Stimulated activated CD8-positive, alpha-beta memory T cell treated with anti-CD3 and anti-CD28 coated beads, Interleukin-4, amount 100 ng/mL, for 24 hours (primary cell): Measurements from ENCODE around the gene ARHGAP15.

Experiments
- DNase-seq: peaks from one replicate; pipeline ENCODE4 v3.0.0-alpha.2; 2020; ENCODE audit warnings: low read depth

ARHGAP15 gene

GRCh38 chr2:143169105-143169504 is 39.9 kb downstream of the ARHGAP15 start:
- no peak for DNase-seq

DNA sequence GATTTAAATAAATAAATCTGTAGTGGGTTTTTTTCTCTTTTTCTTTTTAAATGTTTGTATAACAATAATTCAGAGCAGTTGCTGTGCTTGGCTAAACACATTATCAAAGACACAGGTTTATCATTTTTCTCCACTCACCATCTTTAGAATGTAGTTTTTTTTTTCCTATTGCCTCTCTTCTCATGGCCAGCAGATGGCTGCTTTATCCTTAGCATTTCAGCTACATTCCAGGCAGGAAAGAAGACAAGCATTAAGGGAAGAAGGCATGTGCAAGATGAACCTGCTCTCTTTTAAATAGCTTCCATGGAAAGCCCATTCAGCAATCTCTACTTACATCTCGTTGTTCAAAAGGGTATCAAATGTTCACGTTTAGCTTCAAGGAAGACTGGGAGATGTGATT is 42.6 kb downstream of the ARHGAP15 start:
- no peak for DNase-seq

DNA sequence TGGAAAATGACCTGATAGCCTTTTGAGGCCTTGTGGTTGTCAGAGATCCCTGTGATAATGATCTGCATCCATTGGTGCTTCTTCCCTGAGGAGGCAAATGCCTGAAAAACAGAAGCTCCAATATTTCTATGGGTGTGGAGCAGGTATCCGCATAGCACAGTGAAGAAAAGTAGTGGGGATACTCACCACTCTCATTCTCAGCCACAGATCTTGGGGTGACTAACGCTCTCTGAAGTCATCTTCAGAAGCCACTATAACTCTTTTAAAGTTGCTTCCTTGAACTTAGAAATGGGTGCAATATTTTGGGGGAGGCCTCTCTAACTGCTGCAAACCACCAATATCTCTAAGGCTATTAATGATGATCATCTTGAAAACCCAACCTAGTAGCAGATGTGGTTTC is 46.2 kb downstream of the ARHGAP15 start:
- no peak for DNase-seq

- DNase-seq, result no peak
These were observed 47.4 kb downstream of the ARHGAP15 start for GRCh38 chr2:143176606-143177005.

- DNase-seq, result no peak
These were observed 48.0 kb downstream of the ARHGAP15 start for GRCh38 chr2:143177096-143177786.

DNA sequence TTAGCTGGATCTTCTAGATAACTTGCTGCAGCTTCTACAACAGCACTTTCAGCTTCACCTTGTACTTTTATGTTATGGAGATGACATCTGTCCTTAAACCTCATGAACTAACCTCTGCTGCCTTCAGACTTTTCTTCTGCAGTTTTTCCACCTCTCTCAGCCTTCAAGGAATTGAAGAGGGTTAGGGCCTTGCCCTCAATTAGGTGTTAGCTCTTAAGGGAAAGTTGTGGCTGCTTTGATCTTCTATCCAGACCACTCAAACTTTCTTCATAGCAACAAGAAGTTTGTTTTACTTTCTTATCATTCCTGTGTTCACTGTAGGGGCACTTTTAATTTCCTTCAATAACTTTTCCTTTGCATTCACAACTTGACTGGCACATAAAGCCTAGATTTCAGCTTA is 52.3 kb downstream of the ARHGAP15 start:
- DNase-seq, result no peak

- no peak for DNase-seq
These were observed 53.4 kb downstream of the ARHGAP15 start for GRCh38 chr2:143182649-143183048.

- DNase-seq, result no peak
These were observed 54.7 kb downstream of the ARHGAP15 start for GRCh38 chr2:143183804-143184463.

DNA sequence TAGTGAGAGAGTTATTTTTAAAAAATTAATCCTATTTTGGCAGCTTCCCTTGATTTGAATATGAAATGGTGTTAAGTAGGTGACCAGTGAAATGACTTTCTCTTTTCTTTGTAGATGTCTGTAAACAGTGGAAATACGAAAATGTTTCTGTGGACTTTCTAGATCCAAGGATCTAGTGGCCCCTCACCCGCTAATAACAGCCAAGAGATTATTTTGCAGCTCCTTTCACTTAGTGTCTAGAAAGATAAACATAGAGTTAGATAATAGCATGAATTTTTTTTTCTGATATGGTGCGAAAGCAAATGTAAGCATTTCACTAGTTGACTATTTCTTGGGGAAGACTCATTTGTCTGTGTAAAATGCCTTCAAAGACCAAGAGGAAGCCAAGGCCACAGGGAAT is 57.7 kb downstream of the ARHGAP15 start:
- DNase-seq, result no peak

GRCh38 chr2:143190431-143190830 is 61.2 kb downstream of the ARHGAP15 start:
- no peak for DNase-seq

GRCh38 chr2:143192106-143192505 is 62.9 kb downstream of the ARHGAP15 start:
- no peak for DNase-seq

- DNase-seq, result no peak
These were observed 63.5 kb downstream of the ARHGAP15 start for GRCh38 chr2:143192716-143193115.

GRCh38 chr2:143193121-143193520 is 63.9 kb downstream of the ARHGAP15 start:
- DNase-seq, result no peak

GRCh38 chr2:143195511-143195910 is 66.3 kb downstream of the ARHGAP15 start:
- DNase-seq, result no peak

DNA sequence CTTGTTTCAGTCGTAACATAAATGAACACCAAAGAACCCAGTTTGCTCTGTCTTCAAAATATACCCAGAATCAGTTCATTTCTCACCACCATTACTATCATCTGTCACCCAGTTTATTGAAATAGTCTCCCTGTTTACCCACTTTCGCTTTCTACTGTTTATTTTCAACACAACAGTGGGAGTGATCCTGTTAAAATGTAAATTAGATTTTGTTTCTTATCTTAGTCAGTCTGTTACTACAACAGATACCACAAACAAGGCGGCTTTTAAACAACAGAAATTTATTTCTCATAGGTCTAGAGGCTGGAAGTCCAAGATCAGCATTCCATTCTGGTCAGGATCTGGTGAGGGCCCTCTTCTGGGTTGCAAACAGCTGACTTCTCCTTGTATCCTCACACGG is 74.8 kb downstream of the ARHGAP15 start:
- DNase-seq, result no peak

GRCh38 chr2:143205106-143205764 is 76.0 kb downstream of the ARHGAP15 start:
- DNase-seq, result no peak

DNA sequence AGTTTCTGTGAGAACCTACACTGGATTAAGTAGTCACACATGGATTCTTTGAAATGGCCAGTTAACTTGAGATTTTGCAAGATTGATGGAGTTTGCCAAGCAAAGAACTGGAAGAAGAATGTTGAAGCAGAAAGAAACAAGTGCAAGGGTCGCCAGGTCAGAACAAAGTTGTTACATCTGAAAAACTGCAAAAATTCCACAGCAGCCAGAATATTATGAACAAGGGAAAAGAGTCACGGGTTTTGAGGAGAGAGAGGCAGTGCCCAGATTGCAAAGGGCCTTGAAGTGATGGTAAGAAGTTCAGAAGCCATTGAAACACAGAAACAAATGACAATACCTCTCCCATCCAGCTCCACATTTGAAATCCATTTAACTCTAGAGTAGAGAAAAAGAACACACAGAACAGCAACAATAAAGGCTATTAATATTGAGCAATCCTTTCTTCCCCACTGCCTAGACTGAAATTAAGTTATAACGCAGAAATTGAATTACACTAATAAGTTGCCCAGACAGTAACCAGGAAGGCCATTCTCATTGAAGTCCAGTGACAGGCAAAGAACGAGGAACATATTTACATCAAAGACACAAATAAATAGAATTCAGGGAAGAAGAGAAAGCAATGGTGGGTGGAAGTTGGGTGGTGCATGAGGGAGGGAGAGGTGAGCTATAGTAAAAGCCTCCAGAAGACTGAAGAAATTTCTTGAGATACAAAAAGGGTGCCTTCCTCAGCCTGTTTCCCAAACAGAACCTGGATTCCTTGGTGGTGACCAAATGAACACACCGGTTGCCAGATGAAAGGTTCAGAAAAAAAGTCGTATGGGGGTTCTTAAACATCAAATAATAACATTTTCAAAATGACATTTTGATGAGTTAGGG is 80.6 kb downstream of the ARHGAP15 start:
- no peak for DNase-seq

DNA sequence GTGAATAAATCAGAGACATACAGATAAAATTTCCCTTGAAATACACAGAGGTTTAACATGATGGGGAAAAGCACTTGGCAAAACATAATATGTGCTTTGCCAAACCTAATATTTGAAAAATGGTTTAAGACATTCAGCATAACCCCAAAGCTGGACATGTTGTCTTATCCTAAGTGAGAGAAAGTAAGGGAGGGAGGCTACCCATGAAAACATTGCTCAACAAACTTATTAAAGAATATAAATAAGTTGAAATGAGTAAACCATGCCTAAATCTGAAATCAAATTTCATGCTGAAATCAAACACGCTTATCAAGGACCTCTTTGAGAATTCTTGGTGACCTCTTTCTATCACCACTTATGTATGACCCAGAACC is 81.2 kb downstream of the ARHGAP15 start:
- no peak for DNase-seq

DNA sequence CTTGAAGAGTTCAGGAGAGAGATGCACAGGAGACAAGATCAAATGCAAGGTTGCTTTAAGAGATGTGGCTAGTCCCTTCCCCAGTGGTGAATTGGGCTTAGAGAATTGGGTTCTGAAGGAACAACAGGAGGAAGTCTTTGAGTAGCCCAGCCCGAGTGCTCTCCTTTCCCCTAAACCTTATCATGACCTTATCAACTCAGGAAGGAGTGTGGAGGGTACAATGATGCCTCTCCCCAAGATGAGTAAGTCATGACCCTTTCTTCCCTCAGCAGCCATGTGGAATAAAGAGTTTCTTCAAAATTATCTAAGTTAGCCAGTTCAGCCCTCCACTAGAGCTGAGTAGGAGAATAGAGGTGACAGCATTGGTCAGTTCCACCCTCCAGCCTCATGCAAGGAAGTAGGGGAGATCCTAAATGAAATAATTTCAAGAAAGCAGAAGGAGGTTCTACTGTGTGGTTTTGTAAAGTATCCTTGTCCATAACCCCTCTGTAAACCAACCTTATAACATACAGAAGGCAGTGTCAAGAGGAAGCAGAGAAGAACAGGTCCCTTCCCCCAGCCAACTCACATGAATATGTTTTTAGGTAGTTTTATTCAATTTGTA is 88.4 kb downstream of the ARHGAP15 start:
- DNase-seq, result no peak

DNA sequence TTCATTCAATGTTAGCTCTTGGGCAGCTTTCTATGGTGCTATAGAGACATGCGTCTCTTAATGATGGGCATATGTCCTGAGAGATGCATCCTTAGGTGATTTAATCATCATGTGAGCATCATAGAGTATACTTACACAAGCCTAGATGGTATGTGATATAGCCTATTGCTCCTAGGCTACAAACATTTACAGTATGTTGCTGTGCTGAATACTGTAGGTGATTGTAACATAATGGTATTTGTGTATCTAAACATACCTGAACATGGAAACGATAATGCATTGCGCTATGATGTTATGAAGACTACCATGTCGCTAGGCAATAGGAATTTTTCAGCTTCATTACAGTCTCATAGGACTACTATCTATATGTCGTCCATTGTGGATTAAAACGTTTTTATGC is 89.4 kb downstream of the ARHGAP15 start:
- DNase-seq, result no peak

DNA sequence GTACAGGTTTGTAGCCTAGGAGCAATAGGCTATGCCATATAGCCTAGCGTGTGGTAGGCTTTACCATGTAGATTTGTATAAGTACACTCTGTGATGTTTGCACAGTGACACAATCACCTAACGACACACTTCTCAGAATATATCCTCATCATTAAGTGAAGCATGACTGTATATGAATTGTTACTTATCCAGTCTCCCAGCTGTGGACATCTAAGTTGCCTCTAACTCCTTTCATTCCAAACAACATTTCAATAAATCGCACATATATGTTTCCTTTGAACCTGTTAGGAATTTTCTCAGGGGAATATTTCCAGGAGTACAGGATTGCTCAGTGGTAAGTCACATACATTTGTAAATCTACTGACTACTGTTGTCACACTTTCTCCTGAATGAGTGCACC is 90.0 kb downstream of the ARHGAP15 start:
- DNase-seq, result no peak

DNA sequence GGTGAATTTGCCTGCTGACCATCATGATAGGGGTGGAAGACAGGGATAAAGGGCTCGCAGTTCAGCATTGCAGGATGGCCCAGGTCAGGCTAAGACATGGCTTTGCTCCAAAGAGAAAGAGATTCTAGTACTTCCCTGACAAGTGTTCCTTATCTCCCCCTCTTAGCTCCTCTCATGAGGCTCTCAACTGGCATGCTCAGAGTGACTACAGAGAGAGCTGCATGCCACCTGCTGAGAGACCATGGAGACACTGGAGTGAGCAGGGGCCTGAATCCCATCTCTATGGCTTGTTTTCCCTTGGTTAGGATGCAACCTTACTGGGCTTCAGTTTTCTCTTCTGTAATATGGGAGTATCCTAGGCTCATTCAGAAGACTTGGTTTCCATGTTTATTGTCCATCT is 94.3 kb downstream of the ARHGAP15 start:
- no peak for DNase-seq
